HG03565 (cell line): ENCODE measurements around the gene FAM151B.
"Not testable (repeated sequence)": the region's sequence is repeated elsewhere in the genome, so short reads cannot be mapped to it uniquely, and the experiment has no call there.

Source experiments
- ATAC-seq: cut with Tn5 transposase; IDR thresholded peaks from one replicate; pipeline ENCODE4 v1.9.1; 2021; ENCODE audit warnings: mild to moderate bottlenecking, moderate library complexity; ENCODE audit not compliant: unreplicated experiment

Gene FAM151B

DNA sequence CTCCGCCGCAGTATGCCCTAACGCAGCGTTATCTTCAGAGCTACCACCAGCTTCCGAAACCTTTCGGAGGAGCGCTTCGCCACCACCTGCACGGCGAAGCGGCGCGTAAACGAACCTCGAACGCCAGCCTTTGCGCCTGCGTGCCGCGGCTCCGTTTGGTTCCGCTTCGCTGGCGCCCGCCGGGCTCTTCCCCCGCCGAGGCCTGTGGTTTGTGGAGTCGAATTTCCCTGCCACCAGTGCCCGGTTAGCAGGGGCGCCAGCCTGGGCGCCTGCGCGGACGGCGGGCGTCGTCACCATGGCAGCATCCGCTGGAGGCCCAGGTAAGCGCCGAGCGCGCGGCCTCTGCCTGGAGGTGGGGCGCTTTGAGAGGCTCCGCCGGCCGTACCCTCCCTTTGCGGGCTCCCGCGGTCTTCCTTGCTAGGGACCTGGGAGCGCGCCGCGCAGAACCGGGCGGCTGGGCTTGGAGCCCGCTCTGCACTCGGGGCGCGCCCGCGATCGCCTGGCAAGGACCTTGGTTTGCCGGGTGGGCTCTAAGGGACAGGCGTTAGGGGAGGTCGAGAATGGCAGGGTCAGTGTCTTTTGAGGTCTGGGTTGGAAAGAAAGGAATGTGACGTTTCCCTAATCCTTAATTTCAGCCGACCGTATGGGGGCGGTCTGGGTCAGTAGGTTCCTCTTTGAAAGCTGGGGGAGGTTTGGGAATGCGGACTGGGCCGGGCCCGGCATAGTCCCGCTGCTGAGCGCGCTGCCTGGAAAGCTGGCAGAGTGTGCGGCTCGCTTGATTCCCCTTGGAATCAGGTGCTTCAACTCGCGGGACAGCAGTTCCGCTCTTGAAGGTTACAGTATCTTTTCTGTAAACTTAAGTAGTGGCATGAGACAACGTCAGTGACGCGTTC is at the start of gene FAM151B:
TSS of gene FAM151B (plus strand) at position 272 of the 893 bp plus-strand sequence. CDS start at position 296, 24 bp downstream.
- peak; percentile 64 for ATAC-seq

GRCh38 chr5:80438739-80439138 is 49.2 kb upstream of the FAM151B start:
- ATAC-seq: no peak

- ATAC-seq: no peak
These were observed 48.7 kb upstream of the FAM151B start for GRCh38 chr5:80439213-80439612.

DNA sequence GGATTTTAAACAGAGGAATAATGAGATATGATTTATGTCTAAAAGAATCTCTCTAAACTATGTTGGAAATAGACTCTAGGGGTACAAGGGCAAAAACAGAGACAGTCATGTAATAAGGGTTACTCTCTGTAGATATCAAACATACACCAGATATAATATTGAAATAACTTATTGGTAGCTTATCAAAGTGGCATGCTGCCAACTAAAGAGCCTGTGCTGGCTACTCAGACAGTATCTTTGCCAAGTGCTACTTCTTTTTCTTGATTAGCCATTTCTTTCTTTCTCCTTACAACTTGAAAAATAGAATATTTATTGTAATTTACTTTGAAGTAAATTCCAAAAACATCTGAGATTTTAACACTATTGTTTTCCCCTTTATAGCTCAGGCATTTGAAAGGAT is 45.2 kb upstream of the FAM151B start:
- no peak for ATAC-seq

DNA sequence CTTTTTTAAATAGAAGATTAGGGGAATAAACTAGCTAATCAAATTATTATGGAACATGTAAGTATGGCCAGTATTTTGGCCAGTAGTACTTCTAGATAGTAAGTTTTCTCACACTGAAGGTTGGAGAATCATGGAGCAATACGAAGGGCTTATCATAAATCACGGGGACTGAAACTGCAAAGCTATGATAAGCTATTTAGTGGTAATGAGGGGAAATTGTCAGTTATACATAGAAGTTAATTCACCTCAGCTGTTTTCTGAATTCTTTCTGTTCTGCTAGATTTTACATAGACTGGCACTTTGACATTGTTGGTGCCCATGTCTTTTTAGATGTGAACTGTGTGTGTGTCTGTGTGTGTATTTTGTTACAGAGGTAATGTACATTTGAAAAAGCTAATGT is 34.5 kb upstream of the FAM151B start:
- no peak for ATAC-seq

DNA sequence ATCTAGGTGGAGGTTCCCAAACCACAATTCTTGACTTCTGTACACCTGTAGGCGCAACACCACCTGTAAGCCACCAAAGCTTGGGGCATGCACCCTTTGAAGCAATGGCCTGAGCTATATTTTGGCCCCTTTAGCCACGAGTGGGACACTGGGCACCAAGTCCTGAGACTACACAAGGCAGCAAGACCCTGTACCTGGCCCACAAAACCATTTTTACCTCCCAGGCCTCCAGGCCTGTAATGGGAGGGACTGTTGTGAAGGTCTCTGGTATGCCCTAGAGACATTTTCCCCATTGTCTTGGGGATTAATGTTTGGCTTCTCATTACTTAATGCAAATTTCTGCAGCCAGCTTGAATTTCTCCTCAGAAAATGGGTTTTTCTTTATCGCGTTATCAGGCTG is 24.6 kb upstream of the FAM151B start:
- ATAC-seq: no peak

DNA sequence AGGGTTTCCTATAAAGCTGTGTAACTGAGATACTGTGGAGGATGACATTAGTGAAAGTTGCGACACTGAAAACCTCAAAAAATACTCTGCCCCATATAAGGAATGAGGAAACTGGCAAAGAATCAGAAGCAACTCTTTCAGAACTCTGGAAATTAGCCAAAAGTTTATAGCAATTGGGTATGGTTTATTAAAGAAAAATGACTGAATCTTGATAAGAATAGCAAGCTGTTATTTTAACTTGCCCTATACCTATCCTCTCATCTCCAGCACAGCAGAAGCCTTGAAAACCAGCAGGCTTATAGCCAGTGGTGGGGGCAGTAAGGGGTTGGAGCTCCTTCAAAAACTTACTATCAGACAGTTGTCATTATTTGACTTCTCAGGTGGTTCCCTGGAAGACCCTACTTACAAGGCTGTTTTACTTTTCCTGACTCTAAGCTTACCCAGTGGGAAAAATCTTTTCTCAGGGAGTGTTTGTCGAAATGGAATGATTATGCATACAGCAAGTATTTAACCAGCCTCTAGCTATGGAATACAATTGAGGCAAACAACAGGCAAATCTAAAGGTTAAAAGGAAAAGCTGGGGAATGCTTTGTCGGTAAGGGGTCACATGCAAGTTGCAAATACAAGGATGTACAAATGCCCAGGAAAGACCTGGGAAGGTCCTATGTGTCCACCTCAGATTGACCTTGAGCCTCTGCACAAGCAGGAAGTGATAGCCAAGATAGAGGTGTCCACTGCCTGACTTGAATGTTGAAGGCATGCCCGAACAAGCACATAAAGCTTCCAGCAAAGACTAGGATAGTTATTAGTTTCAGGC is 21.0 kb upstream of the FAM151B start:
- ATAC-seq: no peak

DNA sequence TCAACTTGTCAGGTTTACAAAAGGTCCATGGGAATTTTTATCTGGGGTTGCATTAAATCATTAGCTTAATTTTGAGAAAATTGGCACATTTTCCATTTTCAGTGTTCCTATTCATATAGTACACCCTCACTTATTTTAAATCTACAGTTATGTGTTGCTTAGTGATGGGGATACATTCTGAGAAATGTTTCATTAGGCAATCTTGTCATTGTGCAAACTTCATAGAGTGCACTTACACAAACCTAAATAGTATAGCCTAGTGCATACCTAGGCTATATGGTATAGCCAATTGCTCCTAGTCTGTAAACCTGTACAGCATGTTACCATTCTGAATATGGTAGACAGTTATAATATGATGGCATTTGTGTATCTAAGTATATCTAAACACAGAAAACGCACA is 19.8 kb upstream of the FAM151B start:
- ATAC-seq: no peak

GRCh38 chr5:80470631-80471030 is 17.3 kb upstream of the FAM151B start:
- ATAC-seq: not testable (repeated sequence)

GRCh38 chr5:80474929-80475328 is 13.0 kb upstream of the FAM151B start:
- no peak for ATAC-seq

- no peak for ATAC-seq
These were observed 8.2 kb upstream of the FAM151B start for GRCh38 chr5:80479713-80480112.

DNA sequence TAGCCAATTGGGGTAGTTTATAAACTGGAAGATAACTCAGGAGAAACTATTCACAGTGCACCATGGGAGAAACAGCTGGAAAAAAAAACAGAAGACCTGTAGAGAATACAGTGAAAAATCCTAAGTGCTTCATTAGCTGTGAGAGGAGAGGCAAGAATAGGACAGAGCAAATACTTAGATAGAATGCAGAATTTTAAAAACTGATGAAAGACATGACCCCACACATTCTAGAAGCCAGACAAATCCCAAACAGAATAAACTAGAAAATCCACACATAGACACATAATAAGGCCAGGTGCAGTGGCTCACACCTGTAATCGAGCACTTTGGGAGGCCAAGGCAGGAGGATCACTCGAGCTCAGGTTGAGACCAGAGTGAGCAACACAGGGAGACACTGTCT is 7.5 kb upstream of the FAM151B start:
- no peak for ATAC-seq

DNA sequence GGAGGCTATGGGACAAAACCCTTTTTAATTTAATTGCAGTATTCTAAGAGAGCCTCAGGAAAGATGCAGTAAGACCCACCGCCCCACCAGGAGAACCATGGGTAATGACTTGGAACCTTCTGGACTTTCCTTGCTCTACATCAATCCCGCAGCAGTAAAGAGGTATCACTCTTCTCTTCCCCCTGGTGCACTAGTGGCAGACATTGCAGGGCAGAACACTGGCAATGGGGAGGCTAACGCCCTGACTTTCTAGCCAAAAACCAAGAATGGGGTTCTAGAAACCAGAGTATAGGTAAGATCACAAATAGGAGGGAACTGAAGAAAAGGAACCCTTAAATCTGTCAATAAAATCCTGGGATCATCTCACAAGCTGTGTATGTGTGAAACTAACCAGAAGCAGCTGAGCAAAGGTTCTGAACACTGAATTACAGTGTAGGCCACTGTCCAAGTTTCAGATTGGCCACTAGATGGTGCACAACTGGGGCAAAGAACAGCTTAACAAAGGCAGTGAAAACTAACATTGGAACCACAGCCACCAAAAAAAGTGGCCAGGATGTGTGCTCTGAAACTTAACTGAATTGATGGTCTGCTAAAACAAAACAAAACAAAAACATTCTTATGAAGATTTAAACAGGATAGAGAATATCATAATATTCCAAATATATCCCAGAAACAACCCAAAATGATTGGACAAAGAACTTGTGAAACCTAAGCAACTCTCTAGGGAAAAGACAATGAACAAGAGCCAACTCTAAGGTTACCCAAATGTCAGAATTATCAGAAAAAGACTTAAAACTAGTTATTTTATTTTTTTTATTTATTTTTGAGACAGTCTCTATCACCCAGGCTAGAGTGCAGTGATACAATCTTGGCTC is 6.6 kb upstream of the FAM151B start:
- no peak for ATAC-seq

DNA sequence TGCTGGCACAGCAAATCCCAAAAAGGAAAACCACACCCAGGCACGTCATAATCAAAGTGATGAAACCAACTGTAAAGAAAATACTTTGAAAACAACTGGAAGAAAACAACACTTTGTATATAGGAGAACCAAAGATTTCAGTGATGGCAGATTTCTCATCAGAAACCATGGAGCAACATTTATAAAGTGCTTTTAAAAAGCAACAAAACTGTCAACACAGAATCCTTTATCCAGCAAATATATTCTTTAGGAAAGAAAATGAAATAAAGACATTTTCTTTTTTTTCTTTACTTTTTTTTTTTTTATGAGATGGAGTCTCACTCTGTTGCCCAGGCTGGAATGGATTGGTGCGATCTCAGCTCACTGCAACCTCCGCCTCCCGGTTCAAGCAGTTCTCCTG is 5.3 kb upstream of the FAM151B start:
- no peak for ATAC-seq

DNA sequence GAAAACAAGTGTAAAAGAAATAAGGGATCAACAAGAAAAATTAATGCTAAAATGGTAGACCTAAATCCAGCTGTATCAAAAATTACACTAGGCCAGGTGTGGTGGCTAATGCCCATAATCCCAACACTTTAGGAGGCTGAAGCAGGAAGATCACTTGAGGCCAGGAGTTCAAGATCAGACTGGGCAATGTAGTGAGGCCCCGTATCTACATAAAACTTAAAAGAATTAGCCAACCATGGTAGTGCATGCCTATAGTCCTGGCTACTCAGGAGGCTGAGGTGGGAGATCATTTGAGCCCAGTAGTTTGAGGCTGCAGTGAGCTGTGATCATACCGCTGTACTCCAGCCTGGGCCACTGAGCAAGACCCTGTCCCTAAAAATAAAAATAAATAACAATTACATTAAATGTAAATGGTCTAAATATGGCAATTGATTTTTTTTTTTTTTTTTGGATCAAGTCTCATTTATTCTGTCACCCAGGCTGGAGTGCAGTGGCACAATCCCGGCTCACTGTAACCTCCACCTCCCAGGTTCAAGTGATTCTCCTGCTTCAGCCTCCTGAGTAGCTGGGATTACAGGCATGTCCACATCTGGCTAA is 4.2 kb upstream of the FAM151B start:
- no peak for ATAC-seq

GRCh38 chr5:80487444-80487828 is 464 bp upstream of the FAM151B start:
- ATAC-seq: peak; percentile 8

GRCh38 chr5:80491296-80491695 is 3.4 kb downstream of the FAM151B start:
- no peak for ATAC-seq

GRCh38 chr5:80492741-80493140 is 4.8 kb downstream of the FAM151B start:
- no peak for ATAC-seq

DNA sequence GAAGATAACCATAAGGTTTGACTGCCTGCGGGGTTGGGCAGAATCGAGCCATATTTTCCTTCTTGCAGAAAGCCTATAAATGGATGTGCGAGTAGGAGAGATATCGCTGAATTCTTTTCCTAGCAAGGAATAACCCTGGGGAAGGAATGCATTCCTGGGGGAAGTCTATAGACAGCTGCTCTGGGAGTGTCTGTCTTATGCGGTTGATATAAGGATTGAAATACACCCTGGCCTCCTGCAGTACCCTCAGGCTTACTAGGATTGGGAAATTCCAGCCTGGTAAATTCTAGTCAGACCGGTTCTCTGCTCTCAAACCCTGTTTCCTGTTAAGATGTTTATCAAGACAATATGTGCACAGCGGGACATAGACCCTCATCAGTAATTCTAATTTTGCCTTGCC is 5.5 kb downstream of the FAM151B start:
- not testable (repeated sequence) for ATAC-seq

DNA sequence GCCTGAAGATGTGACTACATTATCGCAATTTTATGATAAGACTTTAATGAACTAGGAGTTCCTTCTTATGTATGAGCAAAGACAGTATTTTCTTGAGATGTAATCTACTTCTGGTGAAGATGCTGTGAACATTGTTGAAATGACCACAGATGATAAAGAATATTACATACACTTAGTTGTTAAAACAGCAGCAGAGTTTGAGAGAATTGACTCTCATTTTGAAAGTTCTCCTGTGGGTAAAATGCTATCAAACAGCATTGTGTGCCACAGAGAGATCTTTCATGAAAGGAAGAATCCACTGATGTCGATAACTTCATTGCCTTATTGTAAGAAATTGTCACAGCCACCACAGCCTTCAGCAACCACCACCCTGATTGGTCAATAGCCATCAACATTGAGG is 8.0 kb downstream of the FAM151B start:
- ATAC-seq: no peak

DNA sequence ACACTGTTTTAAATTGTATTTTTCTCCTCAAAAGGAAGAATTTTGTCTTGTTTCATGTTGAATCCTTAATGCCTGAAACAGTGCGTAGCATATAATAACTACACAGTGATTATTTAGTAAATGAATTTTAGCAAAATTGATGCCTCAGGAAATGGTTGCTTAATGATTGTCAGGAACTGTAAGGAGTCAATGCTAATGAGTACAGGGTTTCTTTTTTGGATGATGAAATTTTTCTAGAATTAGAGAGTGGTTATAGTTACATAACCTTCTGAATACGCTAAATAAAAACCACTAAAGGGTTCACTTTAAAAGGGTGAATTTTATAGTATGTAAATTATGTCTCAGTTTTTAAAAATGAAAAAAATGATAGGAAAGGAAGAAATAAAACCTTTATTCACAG is 14.9 kb downstream of the FAM151B start:
- no peak for ATAC-seq
